C4-2B (cell line): Measurements from ENCODE around the gene SETBP1.

Source experiments
- H3K27ac ChIP-seq: fragments of 450-650 bp; 2 replicates; pipeline ENCODE4 v1.5.1; 2017
- ZFX ChIP-seq: fragments of 450-650 bp; IDR thresholded peaks from 2 replicates; pipeline ENCODE4 v1.6.1; 2017
- TF ChIP-seq, protein P1 (sequence below): fragments of 450-650 bp; conservative IDR thresholded peaks from 2 replicates; pipeline ENCODE4 v1.5.1; 2017; ENCODE audit warnings: mild to moderate bottlenecking

SETBP1 gene

DNA sequence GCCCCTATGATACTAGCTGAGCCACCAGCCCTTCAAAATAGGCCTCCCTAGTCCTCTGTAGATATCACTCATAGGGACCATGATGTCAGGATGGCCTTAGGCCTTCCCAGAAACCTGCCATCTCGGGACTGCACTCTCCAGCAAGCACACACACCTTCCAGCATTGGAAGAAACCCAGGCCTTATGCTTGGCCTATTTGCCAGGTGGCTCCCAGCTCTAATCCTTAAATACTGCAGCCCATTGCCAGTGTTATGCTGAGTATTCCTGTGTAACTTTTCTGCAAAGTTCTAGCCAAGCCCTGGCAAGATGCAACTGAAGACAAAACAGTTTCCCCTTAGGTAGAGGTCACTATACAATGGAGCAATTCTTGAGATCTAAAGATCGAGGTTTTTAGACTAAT lies 316.5 kb downstream of the SETBP1 start:
- no peak overlapping the region for H3K27ac ChIP-seq
- TF ChIP-seq, protein P1, sequence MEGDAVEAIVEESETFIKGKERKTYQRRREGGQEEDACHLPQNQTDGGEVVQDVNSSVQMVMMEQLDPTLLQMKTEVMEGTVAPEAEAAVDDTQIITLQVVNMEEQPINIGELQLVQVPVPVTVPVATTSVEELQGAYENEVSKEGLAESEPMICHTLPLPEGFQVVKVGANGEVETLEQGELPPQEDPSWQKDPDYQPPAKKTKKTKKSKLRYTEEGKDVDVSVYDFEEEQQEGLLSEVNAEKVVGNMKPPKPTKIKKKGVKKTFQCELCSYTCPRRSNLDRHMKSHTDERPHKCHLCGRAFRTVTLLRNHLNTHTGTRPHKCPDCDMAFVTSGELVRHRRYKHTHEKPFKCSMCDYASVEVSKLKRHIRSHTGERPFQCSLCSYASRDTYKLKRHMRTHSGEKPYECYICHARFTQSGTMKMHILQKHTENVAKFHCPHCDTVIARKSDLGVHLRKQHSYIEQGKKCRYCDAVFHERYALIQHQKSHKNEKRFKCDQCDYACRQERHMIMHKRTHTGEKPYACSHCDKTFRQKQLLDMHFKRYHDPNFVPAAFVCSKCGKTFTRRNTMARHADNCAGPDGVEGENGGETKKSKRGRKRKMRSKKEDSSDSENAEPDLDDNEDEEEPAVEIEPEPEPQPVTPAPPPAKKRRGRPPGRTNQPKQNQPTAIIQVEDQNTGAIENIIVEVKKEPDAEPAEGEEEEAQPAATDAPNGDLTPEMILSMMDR, result no peak
- no peak for TF ChIP-seq ZFX

DNA sequence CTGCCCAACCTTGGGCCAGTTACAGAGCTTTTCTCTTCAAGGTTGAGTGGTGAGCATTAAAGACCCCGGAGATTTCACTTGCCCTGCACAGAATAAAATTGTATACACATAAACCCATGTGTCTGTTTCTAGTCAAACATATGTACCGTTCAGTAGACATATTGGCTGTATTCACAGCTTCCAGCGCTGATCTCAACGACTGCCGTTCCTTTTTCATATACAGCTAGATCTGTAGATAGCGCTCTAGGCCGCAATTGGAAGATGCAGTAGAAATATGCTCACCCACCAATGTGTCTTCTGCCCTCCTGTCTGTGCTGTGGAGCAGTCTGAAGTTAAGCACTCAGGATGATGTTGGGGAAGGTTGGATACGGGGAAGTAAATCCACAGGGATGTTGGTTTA lies 317.7 kb downstream of the SETBP1 start:
- no peak for TF ChIP-seq ZFX
- TF ChIP-seq, protein P1, result no peak
- H3K27ac ChIP-seq, result no peak overlapping the region

GRCh38 chr18:45004546-45005080 lies 323.9 kb downstream of the SETBP1 start:
- no peak for TF ChIP-seq ZFX
- TF ChIP-seq, protein P1, result no peak
- H3K27ac ChIP-seq, result no peak overlapping the region

DNA sequence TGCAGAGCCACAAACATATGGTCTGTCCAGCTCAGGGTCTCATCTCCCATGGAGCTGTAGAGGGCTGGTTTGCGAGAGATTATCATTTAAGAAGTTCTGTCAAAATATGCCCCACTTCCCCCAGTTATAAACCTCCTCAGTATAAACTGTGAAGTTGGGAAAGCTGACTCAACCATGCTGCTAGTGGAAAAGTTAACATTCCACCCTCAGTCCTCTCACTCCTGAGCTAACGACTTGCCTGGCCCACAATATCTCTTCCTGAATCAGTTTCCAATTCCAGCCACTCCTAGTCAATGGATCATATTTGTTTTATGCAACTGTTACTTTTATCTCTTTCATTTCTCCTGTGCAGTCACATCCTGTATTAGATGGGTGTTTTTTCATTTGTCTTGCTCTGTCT lies 326.2 kb downstream of the SETBP1 start:
- no peak overlapping the region for H3K27ac ChIP-seq
- no peak for TF ChIP-seq ZFX
- TF ChIP-seq, protein P1, result no peak

- TF ChIP-seq, protein P1, result no peak
- no peak for TF ChIP-seq ZFX
- no peak overlapping the region for H3K27ac ChIP-seq
Observed at GRCh38 chr18:45007531-45007930, 326.8 kb downstream of the SETBP1 start.

GRCh38 chr18:45008694-45009413 lies 328.2 kb downstream of the SETBP1 start:
- H3K27ac ChIP-seq, result no peak overlapping the region

GRCh38 chr18:45009756-45010155 lies 329.1 kb downstream of the SETBP1 start:
- TF ChIP-seq, protein P1, result no peak
- TF ChIP-seq ZFX, result no peak
- H3K27ac ChIP-seq, result no peak overlapping the region

More at GRCh38 chr18:45008694-45009413, 328.2 kb downstream of the SETBP1 start:
- TF ChIP-seq ZFX, result no peak
- TF ChIP-seq, protein P1, result no peak
